Parathyroid adenoma (tissue), 2 donors: ENCODE measurements around the gene ITPKB.
"Not testable (repeated sequence)": the region's sequence is repeated elsewhere in the genome, so short reads cannot be mapped to it uniquely, and the experiment has no call there.

Source experiments
- H2AFZ ChIP-seq: fragments of 300-600 bp; sonication (generic); one replicate; pipeline ENCODE4 v1.7.0; 2017; ENCODE audit warnings: antibody characterized with exemption, mild to moderate bottlenecking
- H3K27ac ChIP-seq: fragments of 300-600 bp; sonication (generic); one replicate; pipeline ENCODE4 v1.7.0; 2017
- H3K27me3 ChIP-seq: fragments of 300-600 bp; sonication (generic); one replicate; pipeline ENCODE4 v1.7.0; 2017; ENCODE audit warnings: low read length; ENCODE audit not compliant: control insufficient read depth, insufficient read depth
- H3K36me3 ChIP-seq: fragments of 300-600 bp; sonication (generic); one replicate; pipeline ENCODE4 v1.7.0; 2017; ENCODE audit warnings: low read length; ENCODE audit not compliant: control insufficient read depth, insufficient read depth
- H3K4me1 ChIP-seq: fragments of 300-600 bp; sonication (generic); one replicate; pipeline ENCODE4 v1.7.0; 2017; ENCODE audit warnings: control low read depth
- H3K4me2 ChIP-seq: fragments of 300-600 bp; sonication (generic); one replicate; pipeline ENCODE4 v1.7.0; 2017; ENCODE audit warnings: low read length
- H3K4me3 ChIP-seq: fragments of 300-600 bp; sonication (generic); one replicate; pipeline ENCODE4 v1.7.0; 2017; ENCODE audit warnings: low read depth, low read length
- H3K79me2 ChIP-seq: fragments of 300-600 bp; sonication (generic); one replicate; pipeline ENCODE4 v1.7.0; 2017; ENCODE audit warnings: control low read depth
- H3K9ac ChIP-seq: fragments of 300-600 bp; sonication (generic); one replicate; pipeline ENCODE4 v1.7.0; 2017; ENCODE audit warnings: mild to moderate bottlenecking
- H3K9me3 ChIP-seq: fragments of 300-600 bp; sonication (generic); one replicate; pipeline ENCODE4 v1.7.0; 2017; ENCODE audit warnings: low read length; ENCODE audit not compliant: control insufficient read depth
- CTCF ChIP-seq: fragments of 300-600 bp; sonication (generic); IDR thresholded peaks from one replicate; pipeline ENCODE4 v1.7.0; 2017; ENCODE audit warnings: antibody characterized with exemption, mild to moderate bottlenecking
- donor health status: primary hyperparathyroidism.

ITPKB gene

GRCh38 chr1:226615876-226616275 is 123.2 kb downstream of the ITPKB start:
- Histone ChIP-seq H3K4me1 (no peaks in the 10 kb centered on the region), H3K9ac (no peak overlapping the region), H3K9me3 (no peaks in the 10 kb centered on the region), H3K27me3 (no peaks in the 10 kb centered on the region), H3K79me2 (no peaks in the 10 kb centered on the region), H3K27ac (no peak overlapping the region), H3K4me2 (no peak overlapping the region), H2AFZ (no peak overlapping the region), H3K4me3 (no peak overlapping the region), H3K36me3 (no peaks in the 10 kb centered on the region)
- no peak for TF ChIP-seq CTCF

GRCh38 chr1:226611980-226612379 is 127.1 kb downstream of the ITPKB start:
- H3K9me3 ChIP-seq, H3K27ac ChIP-seq, H2AFZ ChIP-seq, H3K27me3 ChIP-seq, H3K36me3 ChIP-seq, H3K4me1 ChIP-seq, H3K4me2 ChIP-seq, H3K9ac ChIP-seq, H3K4me3 ChIP-seq, H3K79me2 ChIP-seq: not testable (repeated sequence)

- Histone ChIP-seq H3K4me1 (no peaks in the 10 kb centered on the region), H2AFZ (no peak overlapping the region), H3K4me2 (no peak overlapping the region), H3K4me3 (no peak overlapping the region), H3K9me3 (no peaks in the 10 kb centered on the region), H3K79me2 (no peaks in the 10 kb centered on the region), H3K36me3 (no peaks in the 10 kb centered on the region), H3K27me3 (no peaks in the 10 kb centered on the region), H3K9ac (no peak overlapping the region), H3K27ac (no peak overlapping the region)
- no peak for TF ChIP-seq CTCF
Observed at GRCh38 chr1:226611301-226611700, 127.8 kb downstream of the ITPKB start.

- Histone ChIP-seq H3K4me1 (no peaks in the 10 kb centered on the region), H3K9ac (no peak overlapping the region), H3K27ac (no peak overlapping the region), H3K4me3 (no peak overlapping the region), H3K36me3 (no peaks in the 10 kb centered on the region), H3K79me2 (no peaks in the 10 kb centered on the region), H2AFZ (no peak overlapping the region), H3K4me2 (no peak overlapping the region), H3K9me3 (no peaks in the 10 kb centered on the region), H3K27me3 (no peaks in the 10 kb centered on the region)
- TF ChIP-seq CTCF, result no peak
Observed at GRCh38 chr1:226610671-226611070, 128.4 kb downstream of the ITPKB start.

- no peak overlapping the region for H3K4me2 ChIP-seq
- no peak overlapping the region for H2AFZ ChIP-seq
- no peak overlapping the region for H3K4me3 ChIP-seq
- H3K27ac ChIP-seq, result no peak overlapping the region
- H3K79me2 ChIP-seq, result no peaks in the 10 kb centered on the region
- no peaks in the 10 kb centered on the region for H3K36me3 ChIP-seq
- no peaks in the 10 kb centered on the region for H3K27me3 ChIP-seq
- H3K9me3 ChIP-seq, result no peaks in the 10 kb centered on the region
- no peaks in the 10 kb centered on the region for H3K4me1 ChIP-seq
- H3K9ac ChIP-seq, result no peak overlapping the region
- TF ChIP-seq CTCF, result no peak
Observed at GRCh38 chr1:226609836-226610455, 129.1 kb downstream of the ITPKB start.
